ENCODE measurements around the gene PDPK1.
"Not testable (repeated sequence)": the region's sequence is repeated elsewhere in the genome, so short reads cannot be mapped to it uniquely, and the experiment has no call there.

PDPK1 gene

GRCh38 chr16:2540912-2541311 is 3.1 kb downstream of the PDPK1 start:
- DNase-seq (ENCODE audit: low read depth) = not testable (repeated sequence)

DNA sequence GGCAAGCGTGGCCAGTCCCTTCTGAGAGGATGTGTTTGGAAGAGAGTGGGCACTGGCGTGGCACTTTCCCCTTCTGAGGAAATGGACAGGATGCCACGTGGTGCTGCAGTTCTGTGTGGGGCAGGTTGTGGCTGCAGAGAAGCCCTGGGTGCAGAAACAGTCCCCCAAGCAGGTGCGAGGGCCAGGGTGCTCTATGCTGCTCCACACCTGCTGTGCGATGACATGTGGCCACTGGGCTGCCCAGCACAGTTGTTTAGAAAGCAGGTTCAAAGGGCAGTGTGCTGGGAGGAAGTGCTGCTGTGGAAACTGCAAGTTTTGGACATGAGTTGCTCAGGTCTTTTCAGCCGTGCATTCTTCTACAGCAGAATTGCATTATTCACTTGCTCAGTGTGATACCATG is 3.6 kb downstream of the PDPK1 start:
- not testable (repeated sequence) for DNase-seq (ENCODE audit: low read depth)

DNA sequence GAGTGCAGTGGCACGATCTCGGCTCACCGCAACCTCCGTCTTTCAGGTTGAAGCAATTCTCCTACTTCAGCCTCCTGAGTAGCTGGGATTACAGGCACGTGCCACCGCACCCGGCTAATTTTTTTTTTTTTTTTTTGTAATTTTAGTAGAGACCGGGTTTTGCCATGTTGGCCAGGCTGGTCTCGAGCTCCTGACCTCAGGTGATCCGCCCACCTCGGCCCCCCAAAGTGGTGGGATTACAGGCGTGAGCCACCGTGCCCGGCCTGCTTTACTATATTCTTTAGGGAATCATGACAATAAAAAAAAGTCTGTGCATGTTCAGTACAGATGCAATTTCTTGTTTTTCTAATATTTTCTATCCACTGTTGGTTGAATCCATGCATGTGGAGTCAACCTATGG is 6.0 kb downstream of the PDPK1 start:
- not testable (repeated sequence) for DNase-seq (ENCODE audit: low read depth)

- not testable (repeated sequence) for DNase-seq (ENCODE audit: low read depth)
Observed at GRCh38 chr16:2550283-2550878, 12.6 kb downstream of the PDPK1 start.

- not testable (repeated sequence) for DNase-seq (ENCODE audit: low read depth)
Observed at GRCh38 chr16:2551420-2551889, 13.6 kb downstream of the PDPK1 start.

DNA sequence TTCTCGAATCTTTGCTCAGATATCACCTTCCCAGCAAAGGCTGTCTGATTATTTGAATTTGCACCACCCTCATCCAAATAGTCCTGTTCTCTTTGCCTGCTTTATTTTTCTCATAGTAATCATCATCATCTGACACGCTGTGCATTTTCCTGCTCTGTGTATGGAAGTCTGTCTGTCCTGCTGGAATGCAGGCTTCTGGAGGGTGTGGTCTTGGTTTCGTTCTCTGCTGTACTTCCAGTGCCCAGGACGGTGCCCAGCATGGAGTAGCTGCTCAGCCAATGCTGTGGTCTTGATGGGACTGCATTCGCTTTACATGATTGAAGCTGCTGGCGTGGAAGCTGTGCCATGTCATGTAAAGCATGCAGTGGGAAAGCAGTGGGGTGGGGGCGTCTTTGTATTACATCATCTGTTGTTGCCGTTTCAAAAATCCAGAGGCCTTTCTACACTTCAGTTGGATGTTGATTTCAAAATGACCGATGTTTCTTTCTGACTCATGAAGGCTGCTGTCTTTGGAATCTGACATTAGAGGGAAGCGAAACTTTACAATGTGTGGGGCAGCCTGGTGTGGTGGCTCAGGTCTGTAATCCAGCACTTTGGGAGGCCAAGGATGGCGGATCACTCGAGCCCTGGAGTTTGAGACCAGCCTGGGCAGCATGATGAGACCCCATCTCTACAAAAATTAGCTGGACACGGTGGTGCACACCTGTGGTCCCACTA is 17.0 kb downstream of the PDPK1 start:
- DNase-seq (ENCODE audit: low read depth) = not testable (repeated sequence)

- not testable (repeated sequence) for DNase-seq (ENCODE audit: low read depth)
Observed at GRCh38 chr16:2557150-2557549, 19.3 kb downstream of the PDPK1 start.

DNA sequence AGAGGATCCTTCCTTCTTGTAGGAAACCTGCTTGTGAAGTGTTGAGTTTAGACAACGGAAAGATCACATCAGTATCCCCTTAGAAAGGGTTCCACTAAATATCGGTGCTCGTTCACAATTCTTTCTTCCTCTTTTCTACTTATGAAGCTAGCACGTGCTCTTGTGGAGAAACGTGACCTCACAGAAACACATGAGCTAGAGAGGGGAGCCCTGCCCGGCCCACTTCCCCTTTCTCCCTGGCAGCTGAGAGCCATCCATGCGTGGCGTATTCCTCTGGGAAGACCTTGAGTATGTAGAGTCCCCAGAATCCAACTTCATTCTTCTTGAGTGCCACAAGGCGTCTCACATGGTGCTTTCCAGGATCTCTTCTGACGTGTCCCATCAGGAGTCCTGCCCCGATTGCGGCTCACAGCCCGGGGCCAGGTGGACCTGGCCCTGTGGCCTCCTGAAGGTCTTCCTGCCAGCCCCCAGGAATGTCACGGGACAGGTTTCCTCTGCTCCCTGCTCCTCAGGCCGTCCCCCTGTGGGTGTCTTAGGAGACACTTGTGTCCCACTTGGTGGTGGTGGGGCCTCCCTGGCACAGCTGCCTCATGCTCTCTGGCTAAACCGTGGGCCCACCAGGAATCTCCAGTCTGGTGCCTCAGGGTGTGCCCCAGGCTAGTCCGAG is 22.4 kb downstream of the PDPK1 start:
- not testable (repeated sequence) for DNase-seq (ENCODE audit: low read depth)

GRCh38 chr16:2560798-2561133 is 22.9 kb downstream of the PDPK1 start:
- peak; percentile 39 for DNase-seq (ENCODE audit: low read depth)

GRCh38 chr16:2567506-2567905 is 29.7 kb downstream of the PDPK1 start:
- DNase-seq (ENCODE audit: low read depth) = not testable (repeated sequence)

DNA sequence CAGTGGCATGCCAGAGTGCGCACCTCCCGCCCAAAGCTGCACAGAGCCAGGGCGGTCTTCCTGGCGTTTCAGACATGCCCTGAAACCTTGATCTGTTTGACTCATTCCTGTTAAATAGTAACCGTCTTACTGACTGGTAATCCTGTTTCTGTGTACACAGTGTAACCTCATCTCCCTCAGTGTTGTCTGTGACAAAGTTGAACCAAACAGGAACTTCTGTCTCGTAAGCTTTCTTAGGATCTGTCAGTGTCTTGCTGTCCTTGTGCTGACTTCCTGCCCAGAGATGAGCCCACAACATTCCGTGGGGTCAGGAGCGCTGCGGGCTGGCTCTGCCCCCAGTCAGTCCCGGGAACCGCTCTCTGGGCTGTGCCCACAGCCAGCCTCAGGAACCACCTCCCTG is 30.8 kb downstream of the PDPK1 start:
- DNase-seq (ENCODE audit: low read depth) = not testable (repeated sequence)

DNA sequence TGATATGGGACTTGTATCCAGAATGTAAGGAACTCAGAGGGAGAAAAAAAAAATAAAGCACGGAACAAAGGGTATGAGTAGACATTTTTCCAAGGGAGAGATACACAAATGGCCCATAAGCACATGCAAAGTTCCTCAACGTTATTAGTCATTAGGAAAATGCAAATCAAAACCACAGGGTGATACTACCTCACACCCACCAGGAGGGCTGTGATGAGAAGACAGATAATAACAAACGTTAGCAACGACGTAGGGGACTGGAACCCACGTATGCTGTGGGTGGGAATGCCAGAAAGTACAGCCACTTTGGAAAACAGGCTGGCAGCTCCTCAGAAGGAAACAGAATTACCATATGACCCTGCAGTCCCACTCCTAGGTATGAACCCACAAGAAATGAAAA is 34.9 kb downstream of the PDPK1 start:
- not testable (repeated sequence) for DNase-seq (ENCODE audit: low read depth)

DNA sequence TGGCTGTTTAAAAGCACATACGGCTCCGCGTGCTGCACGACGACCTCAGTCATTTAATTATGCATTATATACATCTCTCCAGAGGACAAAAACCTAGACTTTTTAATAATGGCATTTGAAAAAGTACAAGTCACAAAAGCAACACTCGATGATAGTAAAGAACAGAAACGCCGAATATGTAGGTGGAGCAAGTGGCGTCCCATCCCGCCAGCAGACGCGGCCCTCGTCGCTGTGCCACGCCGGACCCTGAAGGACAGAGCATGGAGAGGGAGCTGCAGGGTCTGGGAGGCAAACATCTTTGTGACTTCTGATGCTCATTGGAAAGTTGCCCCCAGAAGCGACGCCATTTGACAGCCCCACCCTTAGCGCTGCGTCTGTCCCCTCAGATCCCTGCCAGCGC is 38.0 kb downstream of the PDPK1 start:
- not testable (repeated sequence) for DNase-seq (ENCODE audit: low read depth)

- DNase-seq (ENCODE audit: low read depth) = not testable (repeated sequence)
Observed at GRCh38 chr16:2577044-2577443, 39.2 kb downstream of the PDPK1 start.

DNA sequence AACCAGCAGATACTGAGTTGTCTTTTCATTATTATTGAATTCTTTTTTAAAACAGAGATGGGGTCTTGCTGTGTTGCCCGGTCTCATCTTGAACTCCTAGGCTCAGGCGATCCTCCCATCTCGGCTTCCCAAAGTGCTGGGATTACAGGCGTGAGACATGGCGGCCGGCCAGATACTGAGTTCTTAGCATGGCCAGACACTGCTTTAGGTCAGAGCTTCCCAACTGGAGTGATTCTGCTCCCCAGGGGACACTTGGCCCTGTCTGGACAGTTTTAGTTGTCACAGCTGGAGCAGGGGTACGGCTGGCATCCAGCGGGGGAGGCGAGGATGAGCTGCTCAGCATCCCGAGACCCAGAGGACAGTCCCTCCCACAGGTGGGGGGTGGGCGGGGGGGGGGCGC is 41.1 kb downstream of the PDPK1 start:
- not testable (repeated sequence) for DNase-seq (ENCODE audit: low read depth)

DNA sequence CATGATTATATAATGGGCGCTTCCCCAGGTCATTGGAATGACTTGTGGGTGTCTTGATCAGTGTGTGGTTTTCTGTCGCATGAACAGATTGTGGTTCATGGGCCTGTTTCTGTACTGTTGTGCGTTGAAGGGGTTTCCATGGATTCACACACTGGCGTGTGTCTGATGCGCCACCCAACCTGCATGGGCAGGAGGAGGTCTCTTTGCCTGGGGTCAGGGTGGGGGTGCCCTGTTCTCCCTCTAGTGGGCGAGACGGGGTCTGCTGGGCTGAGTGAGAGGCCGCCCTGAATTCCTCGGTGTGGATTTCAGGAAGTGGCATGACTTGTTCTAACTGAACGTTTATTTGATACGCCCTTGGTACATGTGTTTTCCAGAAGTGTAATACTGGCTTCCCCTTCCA is 42.3 kb downstream of the PDPK1 start:
- not testable (repeated sequence) for DNase-seq (ENCODE audit: low read depth)

GRCh38 chr16:2580818-2581217 is 43.0 kb downstream of the PDPK1 start:
- not testable (repeated sequence) for DNase-seq (ENCODE audit: low read depth)

DNA sequence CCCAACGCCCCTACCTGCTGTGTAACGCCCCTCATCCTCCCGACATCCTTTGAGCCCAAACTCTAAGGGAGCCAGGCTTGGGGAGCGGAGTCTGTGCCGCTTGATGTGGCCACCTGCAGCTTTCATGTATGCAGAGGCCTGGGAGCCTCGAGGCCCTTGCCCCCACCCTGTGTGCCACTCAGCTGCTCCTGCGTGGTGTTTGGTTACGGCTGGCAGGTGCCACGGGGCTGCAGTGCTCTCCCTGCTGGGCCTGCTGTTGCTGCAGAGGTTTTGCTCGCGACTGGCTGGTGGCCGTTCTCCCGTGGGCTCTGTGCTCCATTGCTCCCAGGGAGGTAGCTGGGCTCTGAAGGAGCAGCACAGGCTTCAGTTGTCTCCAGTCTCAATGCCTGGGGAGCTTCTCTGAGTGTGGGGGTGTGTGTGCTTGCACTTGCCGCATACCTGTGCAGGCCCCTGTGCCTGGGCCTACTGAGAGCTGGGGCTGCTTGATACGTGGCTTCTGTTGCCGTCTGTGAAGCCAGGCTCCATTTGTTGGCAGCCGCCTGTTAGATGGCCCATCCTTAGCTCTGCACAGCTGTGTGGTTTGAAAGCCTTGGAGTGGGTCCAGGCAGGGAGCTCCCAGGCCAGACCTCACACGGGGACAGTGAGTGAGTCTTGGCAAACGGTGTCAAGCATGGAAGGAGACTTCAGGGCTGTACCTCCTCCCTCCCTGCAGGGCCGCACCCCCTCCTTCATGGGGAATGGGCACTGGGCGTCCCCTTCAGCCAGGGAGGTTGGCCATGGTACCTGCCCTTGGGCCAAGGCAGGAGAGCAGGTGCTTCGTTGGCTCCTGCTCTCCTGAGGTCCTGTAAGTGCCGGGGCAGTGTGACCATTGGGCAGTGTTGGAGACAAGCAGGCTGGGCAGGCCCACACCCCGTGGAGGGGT is 47.2 kb downstream of the PDPK1 start:
- DNase-seq (ENCODE audit: low read depth) = no peak

- DNase-seq (ENCODE audit: low read depth) = no peak
Observed at GRCh38 chr16:2585651-2586081, 47.8 kb downstream of the PDPK1 start.

DNA sequence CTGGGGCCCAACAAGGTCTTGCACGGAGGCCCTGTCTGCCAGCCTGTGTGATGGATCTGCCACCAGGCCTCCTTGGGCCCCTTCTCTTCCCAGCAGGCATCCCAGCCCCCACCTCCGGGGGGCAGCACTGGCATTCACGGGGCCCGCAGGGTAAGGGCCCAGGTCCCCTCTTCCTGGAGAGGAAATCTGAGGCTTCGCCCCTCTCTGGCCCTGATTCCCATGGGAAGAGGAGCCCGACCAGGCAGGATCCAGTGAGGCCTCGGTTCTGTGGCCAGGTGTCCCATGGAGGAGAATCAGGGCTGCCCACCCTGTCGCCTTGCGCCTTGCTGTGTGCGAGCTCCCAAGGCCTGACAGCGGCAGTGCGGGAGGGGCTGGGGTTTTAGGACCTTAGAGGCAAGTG is 48.4 kb downstream of the PDPK1 start:
- no peak for DNase-seq (ENCODE audit: low read depth)

GRCh38 chr16:2586901-2587480 is 49.2 kb downstream of the PDPK1 start:
- no peak for DNase-seq (ENCODE audit: low read depth)
